ENCODE results near the gene ASTL.
"Not testable (repeated sequence)": the region's sequence is repeated elsewhere in the genome, so short reads cannot be mapped to it uniquely, and the experiment has no call there.

The ASTL gene

GRCh38 chr2:96099861-96100798 is 38.2 kb downstream of the ASTL start:
- no peak for DNase-seq (ENCODE audit: low read depth in 2 of 2)

GRCh38 chr2:96098900-96099590 is 39.3 kb downstream of the ASTL start:
- DNase-seq (ENCODE audit: low read depth in 2 of 2), result no peak

- no peak for DNase-seq (ENCODE audit: low read depth in 2 of 2)
Measured at GRCh38 chr2:96097951-96098823, 40.1 kb downstream of the ASTL start.

- DNase-seq (ENCODE audit: low read depth in 2 of 2), result no peak
Measured at GRCh38 chr2:96097441-96097840, 40.9 kb downstream of the ASTL start.

GRCh38 chr2:96095116-96095636 is 43.1 kb downstream of the ASTL start:
- no peak for DNase-seq (ENCODE audit: low read depth in 2 of 2)

- no peak for DNase-seq (ENCODE audit: low read depth in 2 of 2)
Measured at GRCh38 chr2:96093528-96093927, 44.8 kb downstream of the ASTL start.

GRCh38 chr2:96092951-96093350 is 45.4 kb downstream of the ASTL start:
- DNase-seq (ENCODE audit: low read depth in 2 of 2), result no peak

GRCh38 chr2:96092573-96092877 is 45.8 kb downstream of the ASTL start:
- no peak for DNase-seq (ENCODE audit: low read depth in 2 of 2)

- no peak for DNase-seq (ENCODE audit: low read depth in 2 of 2)
Measured at GRCh38 chr2:96091711-96092572, 46.4 kb downstream of the ASTL start.

GRCh38 chr2:96091141-96091710 is 47.1 kb downstream of the ASTL start:
- no peak for DNase-seq (ENCODE audit: low read depth in 2 of 2)

GRCh38 chr2:96090196-96090926 is 47.9 kb downstream of the ASTL start:
- DNase-seq (ENCODE audit: low read depth in 2 of 2), result no peak

- DNase-seq (ENCODE audit: low read depth in 2 of 2), result no peak
Measured at GRCh38 chr2:96089356-96090195, 48.7 kb downstream of the ASTL start.

- DNase-seq (ENCODE audit: low read depth in 2 of 2), result no peak
Measured at GRCh38 chr2:96088340-96089335, 49.7 kb downstream of the ASTL start.

GRCh38 chr2:96087130-96087529 is 51.2 kb downstream of the ASTL start:
- no peak for DNase-seq (ENCODE audit: low read depth in 2 of 2)

GRCh38 chr2:96085541-96086355 is 52.6 kb downstream of the ASTL start:
- no peak for DNase-seq (ENCODE audit: low read depth in 2 of 2)

GRCh38 chr2:96084858-96085518 is 53.3 kb downstream of the ASTL start:
- not testable (repeated sequence) for DNase-seq (ENCODE audit: low read depth in 2 of 2)

All from stimulated activated CD4-positive, alpha-beta T cell treated with anti-CD3 and anti-CD28 coated beads, Interleukin-4, amount 100 ng/mL, for 48 hours (primary cell).